Endothelial cell of umbilical vein (primary cell): ENCODE results near the gene SIN3B. TPM values are rescaled to one million over a fixed set of nuclear protein-coding genes. Genes with fewer than 3 reads are reported as not detected.

ENCODE experiments used
- BruUV-seq: library from RNA; stranded (reverse); fragments of 400-500 nt; replicated peaks from 2 replicates; lab custom pipeline; 2021; lab: Mats Ljungman, UMichigan
- CTCF ChIA-PET: fragments of 300-600, 350-600 bp; sonication (Branson Sonifier 250); formaldehyde crosslinking; loops from one replicate; lab custom pipeline; 2021; ENCODE audit warnings: antibody characterized with exemption, inconsistent platforms; lab: Charles Lee
- POLR2A ChIA-PET: fragments of 300-600, 350-600 bp; sonication (Branson Sonifier 250); formaldehyde crosslinking; loops from one replicate; lab custom pipeline; 2021; ENCODE audit warnings: antibody characterized with exemption, inconsistent platforms; lab: Charles Lee
- DNase-seq: peaks from one replicate; pipeline ENCODE4 v3.0.0-alpha.2; 2011; ENCODE audit warnings: low read depth, low spot score
- FAIRE-seq: peaks from 2 replicates; lab custom pipeline; 2011; peaks lifted over from hg19 to GRCh38; lab: Jason Lieb, UNC
- H2AFZ ChIP-seq: 2 replicates; pipeline ENCODE4 v1.6.0; 2012; ENCODE audit warnings: low read depth, low read length, control low read depth, inconsistent platforms
- H3K27ac ChIP-seq: 2 replicates; pipeline ENCODE4 v1.5.1; 2011; ENCODE audit warnings: low read depth, mild to moderate bottlenecking, control low read depth, low read length, moderate library complexity; ENCODE audit not compliant: insufficient read depth
- H3K27me3 ChIP-seq, 2 experiments: 2 replicates each; pipeline versions ENCODE4 v1.6.0 to v1.6.1; 2011; ENCODE audit warnings: low read length in 2 of 2, mixed read lengths in 1 of 2; ENCODE audit not compliant: control insufficient read depth in 2 of 2, insufficient read depth in 2 of 2
- H3K36me3 ChIP-seq, 2 experiments: 2 replicates in 1 of 2; 3 replicates in 1 of 2; pipeline ENCODE4 v1.5.1; 2011; ENCODE audit warnings: low read length in 2 of 2, mild to moderate bottlenecking in 1 of 2, moderate library complexity in 1 of 2; ENCODE audit not compliant: control insufficient read depth in 2 of 2, insufficient read depth in 2 of 2; ENCODE audit errors: extremely low read depth in 1 of 2
- H3K4me1 ChIP-seq: 3 replicates; pipeline ENCODE4 v1.5.1; 2011; ENCODE audit warnings: mild to moderate bottlenecking, low read length; ENCODE audit not compliant: control insufficient read depth, insufficient read depth; ENCODE audit errors: extremely low read depth
- H3K4me2 ChIP-seq: 2 replicates; pipeline ENCODE4 v1.6.1; 2011; ENCODE audit warnings: low read length, control low read depth, mixed read lengths; ENCODE audit not compliant: insufficient read depth
- H3K4me3 ChIP-seq, 3 experiments: fragments of 200-600 bp in 1 of 3; sonication (generic), shearing (Covaris generic) in 1 of 3; replicated peaks in 1 of 3; 2 replicates each; pipeline ENCODE4 v1.5.1; 2011 to 2016; ENCODE audit warnings: control low read depth in 3 of 3, low read length in 3 of 3, mild to moderate bottlenecking in 2 of 3, inconsistent platforms in 1 of 3, low read depth in 1 of 3, moderate library complexity in 1 of 3; ENCODE audit not compliant: insufficient read depth in 1 of 3
- H3K79me2 ChIP-seq: 2 replicates; pipeline ENCODE4 v1.6.0; 2012; ENCODE audit warnings: low read length, inconsistent platforms; ENCODE audit not compliant: control insufficient read depth, insufficient read depth
- H3K9ac ChIP-seq: replicated peaks from 2 replicates; pipeline ENCODE3; 2011; ENCODE audit warnings: low read length, control low read depth; ENCODE audit not compliant: insufficient read depth; ENCODE audit errors: extremely low read depth
- H3K9me1 ChIP-seq: replicated peaks from 3 replicates; pipeline ENCODE4 v1.6.0; 2011; ENCODE audit warnings: mild to moderate bottlenecking, low read length; ENCODE audit not compliant: control insufficient read depth, insufficient read depth; ENCODE audit errors: extremely low read depth
- H3K9me3 ChIP-seq: replicated peaks from 2 replicates; pipeline ENCODE4 v1.5.1; 2012; ENCODE audit warnings: low read length, inconsistent platforms; ENCODE audit not compliant: control insufficient read depth, insufficient read depth
- H4K20me1 ChIP-seq: replicated peaks from 2 replicates; pipeline ENCODE3; 2011; ENCODE audit warnings: mild to moderate bottlenecking, low read length; ENCODE audit not compliant: control insufficient read depth, insufficient read depth; ENCODE audit errors: extremely low read depth
- CTCF ChIP-seq, 2 donors: IDR thresholded peaks; 1 replicate in 1 of 2; 2 replicates in 1 of 2; pipeline ENCODE4 v1.5.1; 2011; ENCODE audit warnings: low read length in 2 of 2, mild to moderate bottlenecking in 2 of 2, moderate library complexity in 2 of 2, control low read depth in 1 of 2, inconsistent platforms in 1 of 2, low read depth in 1 of 2; ENCODE audit not compliant: insufficient read depth in 1 of 2; ENCODE audit errors: extremely low read depth in 1 of 2
- EZH2 ChIP-seq: IDR thresholded peaks from 2 replicates; pipeline ENCODE4 v1.6.1; 2012; ENCODE audit warnings: borderline replicate concordance, low read depth, mild to moderate bottlenecking, moderate library complexity, low read length, inconsistent platforms; ENCODE audit not compliant: severe bottlenecking
- FOS ChIP-seq: IDR thresholded peaks from 2 replicates; pipeline ENCODE4 v1.6.1; 2011; ENCODE audit warnings: mild to moderate bottlenecking, low read length, moderate library complexity, borderline replicate concordance; ENCODE audit not compliant: insufficient read depth
- GATA2 ChIP-seq: IDR thresholded peaks from 2 replicates; pipeline ENCODE4 v1.7.0; 2011; ENCODE audit warnings: low read depth, mild to moderate bottlenecking, moderate library complexity, mixed read lengths, low read length; ENCODE audit not compliant: insufficient read length, insufficient read depth
- JUN ChIP-seq: IDR thresholded peaks from 2 replicates; pipeline ENCODE4 v1.6.1; 2011; ENCODE audit warnings: borderline replicate concordance, low read depth; ENCODE audit not compliant: insufficient read length, insufficient read depth
- MAX ChIP-seq: IDR thresholded peaks from 2 replicates; pipeline ENCODE4 v1.6.1; 2011; ENCODE audit not compliant: insufficient read depth, insufficient read length
- MYC ChIP-seq: IDR thresholded peaks from one replicate; pipeline ENCODE4 v1.6.1; 2011; ENCODE audit warnings: mild to moderate bottlenecking, low read depth, low read length
- POLR2A ChIP-seq: IDR thresholded peaks from 2 replicates; pipeline ENCODE4 v1.6.1; 2012; ENCODE audit warnings: low read depth, mild to moderate bottlenecking, control low read depth, low read length
- POLR2AphosphoS5 ChIP-seq: IDR thresholded peaks from 2 replicates; pipeline ENCODE4 v1.6.1; 2012; ENCODE audit warnings: low read depth, mild to moderate bottlenecking, control low read depth, low read length, moderate library complexity; ENCODE audit not compliant: insufficient read depth
- dilution Hi-C: fragments of 300-500 bp; cut with MboI; formaldehyde crosslinking; loops from one replicate; pipeline ENCODE4 v1.15.0; 2019; ENCODE audit warnings: low sequenced_read_pairs; ENCODE audit not compliant: extremely low pct_ligation_motif_present
- intact Hi-C: fragments of 100-400 bp; cut with micrococcal nuclease; formaldehyde crosslinking; loops from one replicate; pipeline ENCODE4 v1.10.0; 2022
- polyA plus RNA-seq, 4 experiments: library from polyadenylated mRNA; depleted of rRNA in 3 of 4; stranded (reverse) in 3 of 4; unstranded in 1 of 4; fragments of >200 nt; gene quantifications; 2 replicates each; pipeline versions ENCODE4 v1.2.1 to v1.2.3, GENCODE V29; 2011 to 2012; ENCODE audit warnings: missing spikeins in 1 of 4
- total RNA-seq: library from RNA; stranded (reverse); gene quantifications from 2 replicates; pipeline ENCODE4 v1.2.3, GENCODE V29; 2021

Gene SIN3B
- total and polyA plus RNA-seq, 2 donors (not counting 3 experiments of a cell fraction or from before 2014, with no cell fraction given): 46.2 to 75.0 TPM

GRCh38 chr19:16867211-16867610 is 38.0 kb downstream of the SIN3B start:
- Histone ChIP-seq H3K9ac (no peak overlapping the region), H3K9me1 (no peaks in the 10 kb centered on the region), H3K9me3 (no peaks in the 10 kb centered on the region), H3K36me3 (peaks cover 26 to 57% of the 10 kb centered on the region in 2 experiments), H3K27ac (no peak overlapping the region), H3K27me3 (no peaks in the 10 kb centered on the region), H2AFZ (no peak overlapping the region), H3K4me1 (peaks cover 10% of the 10 kb centered on the region), H3K79me2 (no peaks in the 10 kb centered on the region), H3K4me3 (no peak overlapping the region), H3K4me2 (no peak overlapping the region), H4K20me1 (no peaks in the 10 kb centered on the region)
- FAIRE-seq (no peak), DNase-seq (no peak)
- dilution Hi-C loops: no loop called here
- POLR2A ChIA-PET: no interaction called here
- CTCF ChIA-PET: no interaction called here
- intact Hi-C loops: no loop called here
- BruUV-seq: no TSS peak
- TF ChIP-seq CTCF (IDR thresholded peaks at IDR 0.05; ENCODE audit: extremely low read depth in 1 of 2, insufficient read depth in 1 of 2, low read depth in 1 of 2, low read length in 2 of 2) (no peak), GATA2 (no peak), JUN (no peak), MYC (no peak), FOS (no peak), POLR2A (no peak), EZH2 (no peak), POLR2AphosphoS5 (no peak), MAX (no peak)
